DND-41 (cell line): ENCODE results near the gene VWA1.

Experiments used
- ATAC-seq: fragments of 200-7000 bp; cut with Tn5 transposase; 3 replicates; pipeline ENCODE4 v1.9.1; 2021; ENCODE audit warnings: low read depth; ENCODE audit not compliant: insufficient read depth
- DNase-seq: peaks from one replicate; pipeline ENCODE4 v3.0.0-alpha.2; 2020
- H2AFZ ChIP-seq: 2 replicates; pipeline ENCODE4 v1.6.0; 2012; ENCODE audit warnings: low read depth, low read length
- H3K27ac ChIP-seq: 2 replicates; pipeline ENCODE4 v1.5.1; 2012; ENCODE audit warnings: low read length, inconsistent platforms
- H3K27me3 ChIP-seq: fragments of 200-600 bp; sonication (generic); 2 replicates; pipeline ENCODE4 v1.6.0; 2012; ENCODE audit warnings: low read length, mild to moderate bottlenecking, inconsistent platforms; ENCODE audit not compliant: insufficient read depth, poor library complexity
- H3K36me3 ChIP-seq: 2 replicates; pipeline ENCODE4 v1.5.1; 2012; ENCODE audit warnings: low read length, inconsistent platforms; ENCODE audit not compliant: insufficient read depth
- H3K4me1 ChIP-seq: 2 replicates; pipeline ENCODE4 v1.5.1; 2012; ENCODE audit warnings: mild to moderate bottlenecking, low read length; ENCODE audit not compliant: insufficient read depth
- H3K4me2 ChIP-seq: 2 replicates; pipeline ENCODE4 v1.6.0; 2012; ENCODE audit warnings: mild to moderate bottlenecking, moderate library complexity, low read length, inconsistent platforms; ENCODE audit not compliant: insufficient read depth
- H3K4me3 ChIP-seq, 2 experiments: fragments of 200-600 bp in 1 of 2; shearing (Covaris generic) in 1 of 2; 2 replicates each; pipeline ENCODE4 v1.5.1; 2012 to 2016; ENCODE audit warnings: inconsistent platforms in 2 of 2, low read length in 2 of 2, mild to moderate bottlenecking in 2 of 2, low read depth in 1 of 2, moderate library complexity in 1 of 2
- H3K79me2 ChIP-seq: 2 replicates; pipeline ENCODE4 v1.6.0; 2012; ENCODE audit warnings: low read length, inconsistent platforms; ENCODE audit not compliant: insufficient read depth
- H3K9ac ChIP-seq: 2 replicates; pipeline ENCODE4 v1.6.0; 2012; ENCODE audit warnings: low read depth, mild to moderate bottlenecking, inconsistent platforms, low read length, moderate library complexity
- H3K9me3 ChIP-seq: 2 replicates; pipeline ENCODE4 v1.5.1; 2012; ENCODE audit warnings: low read length, moderate library complexity, mild to moderate bottlenecking, inconsistent platforms; ENCODE audit not compliant: insufficient read depth, severe bottlenecking
- H4K20me1 ChIP-seq: 2 replicates; pipeline ENCODE4 v1.6.0; 2012; ENCODE audit warnings: low read length; ENCODE audit not compliant: insufficient read depth
- CTCF ChIP-seq: IDR thresholded peaks from 2 replicates; pipeline ENCODE4 v1.5.1; 2012; ENCODE audit warnings: borderline replicate concordance, low read length, moderate library complexity, mild to moderate bottlenecking; ENCODE audit not compliant: poor library complexity, severe bottlenecking; ENCODE audit errors: extremely low read depth
- EZH2 ChIP-seq: IDR thresholded peaks from 3 replicates; pipeline ENCODE4 v1.6.1; 2012; ENCODE audit warnings: borderline replicate concordance, low read depth, mild to moderate bottlenecking, moderate library complexity, low read length, inconsistent platforms; ENCODE audit not compliant: severe bottlenecking

Gene VWA1

GRCh38 chr1:1432274-1432950 lies 3.1 kb upstream of the VWA1 start:
- Histone ChIP-seq H2AFZ (no peak overlapping the region), H3K9me3 (no peaks in the 10 kb centered on the region), H3K27me3 (no peaks in the 10 kb centered on the region), H3K9ac (no peak overlapping the region), H3K4me1 (no peaks in the 10 kb centered on the region), H3K4me3 (no peak overlapping the region), H3K4me2 (no peak overlapping the region), H3K36me3 (no peaks in the 10 kb centered on the region), H3K27ac (no peak overlapping the region), H3K79me2 (no peaks in the 10 kb centered on the region), H4K20me1 (no peaks in the 10 kb centered on the region)
- no peak for TF ChIP-seq CTCF
- no peak for TF ChIP-seq EZH2
- no peak for ATAC-seq
- no peak for DNase-seq

GRCh38 chr1:1432951-1433803 lies 2.3 kb upstream of the VWA1 start:
- no peak overlapping the region for H3K4me2 ChIP-seq
- ATAC-seq (no peak), DNase-seq (no peak)
- no peak overlapping the region for H3K27ac ChIP-seq
- H2AFZ ChIP-seq = no peak overlapping the region
- H3K79me2 ChIP-seq = no peaks in the 10 kb centered on the region
- H3K9me3 ChIP-seq = no peaks in the 10 kb centered on the region
- TF ChIP-seq EZH2 = no peak
- TF ChIP-seq CTCF = no peak
- H3K4me3 ChIP-seq = no peak overlapping the region
- no peaks in the 10 kb centered on the region for H3K4me1 ChIP-seq
- H3K27me3 ChIP-seq = no peaks in the 10 kb centered on the region
- no peak overlapping the region for H3K9ac ChIP-seq
- no peaks in the 10 kb centered on the region for H3K36me3 ChIP-seq
- no peaks in the 10 kb centered on the region for H4K20me1 ChIP-seq

- DNase-seq = no peak
- Histone ChIP-seq H4K20me1 (no peaks in the 10 kb centered on the region), H3K9me3 (no peaks in the 10 kb centered on the region), H3K79me2 (no peaks in the 10 kb centered on the region), H3K4me1 (no peaks in the 10 kb centered on the region), H3K27ac (no peak overlapping the region), H3K9ac (no peak overlapping the region), H2AFZ (no peak overlapping the region), H3K36me3 (no peaks in the 10 kb centered on the region), H3K4me3 (no peak overlapping the region), H3K4me2 (no peak overlapping the region), H3K27me3 (no peaks in the 10 kb centered on the region)
- ATAC-seq = no peak
- TF ChIP-seq CTCF = no peak
- no peak for TF ChIP-seq EZH2
Measured at GRCh38 chr1:1433804-1434130, 1.7 kb upstream of the VWA1 start.
